HG03135 (cell line): ENCODE measurements around the gene CTXND1.

Experiments
- ATAC-seq: cut with Tn5 transposase; IDR thresholded peaks from one replicate; pipeline ENCODE4 v1.9.1; 2021; ENCODE audit warnings: mild to moderate bottlenecking, moderate library complexity; ENCODE audit not compliant: unreplicated experiment

Gene CTXND1

DNA sequence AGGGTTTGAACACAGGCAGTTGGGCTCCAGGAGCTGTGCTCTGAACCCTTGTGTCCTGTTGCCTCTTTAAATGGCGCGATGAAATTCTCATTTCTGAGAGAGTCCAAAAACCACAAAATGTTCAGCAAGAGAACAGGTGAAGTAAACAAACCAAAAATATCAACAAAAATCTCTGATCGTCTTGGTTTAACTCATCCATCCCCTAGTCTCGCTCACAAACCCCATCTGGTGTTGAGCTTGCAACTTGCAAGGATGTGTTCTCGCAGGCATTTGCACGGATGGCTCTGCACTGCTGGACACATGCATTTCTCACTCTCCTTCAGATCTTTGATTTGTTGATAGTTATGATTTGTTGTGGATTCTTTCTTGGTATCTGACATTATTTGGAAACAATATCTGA, 68.1 kb downstream of the CTXND1 start:
- no peak for ATAC-seq

DNA sequence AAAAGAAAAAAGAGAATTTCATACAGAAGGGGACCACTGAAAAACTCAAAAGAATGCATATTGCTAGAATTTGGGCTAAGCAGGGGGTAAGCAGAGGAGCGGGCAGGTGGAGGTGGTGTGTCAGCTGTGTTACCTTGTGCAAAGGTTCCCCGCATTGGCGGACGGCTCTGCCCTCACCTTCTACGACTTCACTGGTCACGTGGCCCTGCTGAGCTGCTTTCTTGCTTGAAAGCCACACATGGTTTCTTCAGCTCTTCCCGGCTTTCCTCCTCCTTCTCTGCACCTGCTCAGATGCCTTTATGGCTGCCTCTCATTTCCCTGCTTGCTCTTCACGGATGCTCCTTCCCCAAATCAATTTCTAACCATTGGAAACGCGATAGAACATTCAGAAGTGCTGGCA, 68.7 kb downstream of the CTXND1 start:
- no peak for ATAC-seq

DNA sequence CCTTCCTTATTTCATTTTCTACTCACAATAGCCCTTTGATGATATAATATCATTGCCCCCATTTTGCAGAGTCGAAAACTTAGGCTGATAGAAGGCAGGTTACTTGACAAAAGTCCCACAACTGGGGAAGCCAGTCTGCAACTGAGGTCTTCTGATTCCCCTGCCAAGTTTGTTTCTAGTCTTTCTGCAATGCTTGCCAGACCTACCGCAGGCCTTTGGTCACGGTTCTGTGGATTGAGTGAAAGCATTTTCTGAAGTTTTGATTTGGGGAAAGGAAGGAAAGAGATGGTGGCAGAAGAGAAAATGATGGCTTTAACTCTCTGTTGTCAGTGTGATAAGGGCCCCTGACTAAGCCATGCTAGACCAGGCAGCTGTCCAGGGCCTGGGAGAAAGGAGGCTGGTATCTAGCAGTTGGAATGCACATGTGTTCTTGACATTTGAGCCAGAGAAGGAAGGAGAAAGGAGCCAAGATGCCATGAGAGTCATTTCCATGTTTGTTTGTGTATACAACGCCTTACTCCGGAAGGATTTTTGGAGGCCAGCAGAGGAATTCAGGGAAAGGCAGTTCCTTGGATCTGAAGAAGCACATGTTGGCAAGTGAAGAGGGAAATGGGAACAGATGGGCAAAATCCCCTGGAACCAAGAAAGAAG, 69.3 kb downstream of the CTXND1 start:
- no peak for ATAC-seq

DNA sequence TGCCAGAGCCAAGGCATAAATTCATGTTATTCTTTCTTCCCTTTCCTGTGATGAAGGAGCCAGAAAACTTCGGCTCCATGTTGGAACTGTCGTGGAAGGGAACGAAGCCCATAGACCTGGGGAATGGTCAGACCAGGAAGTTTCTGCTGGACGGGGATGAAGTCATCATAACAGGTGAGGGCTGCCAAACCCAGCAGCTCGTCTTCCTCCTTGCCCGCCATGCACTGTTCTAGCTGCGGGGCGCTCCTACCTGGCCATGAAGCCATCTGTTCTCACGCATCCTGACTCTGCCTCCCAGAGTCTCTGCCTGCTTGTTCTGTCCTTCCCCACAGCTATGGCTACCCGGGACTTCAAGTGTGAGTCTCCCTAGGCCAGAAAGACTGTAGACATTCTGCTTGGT, 71.0 kb downstream of the CTXND1 start:
- ATAC-seq: no peak

DNA sequence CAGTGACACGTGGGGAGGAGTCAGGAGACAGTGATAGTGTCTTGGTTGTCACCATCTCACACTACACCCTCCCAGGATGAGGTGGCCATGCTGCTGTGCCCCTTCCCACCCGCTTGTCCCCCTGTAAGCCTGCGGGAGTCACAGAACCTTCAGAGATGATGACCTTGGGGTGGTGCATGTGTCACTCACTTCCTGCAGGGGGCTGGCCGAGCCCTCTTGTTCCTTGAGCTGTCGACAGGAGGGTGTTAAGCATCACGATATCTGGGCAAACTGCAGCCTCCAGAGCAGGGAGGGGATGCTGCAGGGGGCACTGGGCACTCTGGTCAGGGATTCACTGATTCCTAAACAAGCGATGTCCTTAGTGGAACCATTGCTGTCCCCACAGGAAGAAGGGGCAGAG, 71.5 kb downstream of the CTXND1 start:
- ATAC-seq: no peak

DNA sequence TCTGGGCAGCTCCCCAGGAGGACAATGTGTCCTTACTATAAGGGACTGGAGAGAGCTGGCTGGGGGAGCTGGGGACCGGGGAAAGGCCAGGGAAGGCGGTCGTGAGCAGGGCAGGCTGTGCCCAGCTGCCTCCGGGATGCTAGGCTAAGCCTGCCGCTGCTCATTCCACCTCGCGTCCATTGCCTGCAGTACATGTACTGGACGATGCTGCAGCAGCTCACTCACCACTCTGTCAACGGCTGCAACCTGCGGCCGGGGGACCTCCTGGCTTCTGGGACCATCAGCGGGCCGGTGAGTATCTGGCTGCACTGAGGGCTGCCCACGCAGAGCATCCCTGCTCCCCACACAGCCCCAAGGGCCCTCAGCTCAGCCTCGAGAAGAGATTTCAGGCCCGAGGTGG, 72.1 kb downstream of the CTXND1 start:
- ATAC-seq: no peak

DNA sequence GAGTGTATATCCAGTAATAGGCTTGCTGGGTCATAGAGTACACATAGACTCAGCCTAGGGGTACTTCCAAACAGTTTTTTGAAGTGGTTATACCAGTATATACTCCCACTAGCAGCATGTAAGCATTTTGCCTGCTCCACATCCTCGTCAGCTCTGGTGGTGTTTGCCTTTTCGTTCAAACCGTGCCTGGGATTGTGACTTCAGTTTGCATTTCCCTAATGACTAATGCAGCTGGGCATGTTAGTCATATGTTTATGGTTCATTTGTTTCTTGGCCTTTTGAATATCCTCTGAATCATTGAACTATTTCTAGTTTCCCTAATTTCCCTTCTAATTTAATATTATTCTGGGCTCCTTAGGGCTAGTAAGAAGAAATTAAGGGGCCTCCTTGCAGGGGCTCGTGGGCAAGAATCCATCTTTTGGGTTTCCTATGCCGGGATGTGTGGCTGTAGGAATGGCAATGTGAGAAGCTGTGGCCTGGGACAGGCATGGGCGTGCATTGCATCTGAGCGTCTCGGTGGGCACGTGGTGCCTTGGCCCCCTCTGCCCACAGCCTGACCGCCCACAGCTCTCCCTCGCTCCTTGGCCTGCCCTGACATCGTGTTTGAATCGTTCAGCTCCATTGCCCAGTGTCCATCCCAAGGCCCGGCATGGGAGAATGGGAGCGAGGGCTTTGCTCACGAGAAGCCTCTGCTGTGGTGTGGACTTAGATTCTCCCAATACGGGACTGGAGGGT, 72.8 kb downstream of the CTXND1 start:
- ATAC-seq: no peak

DNA sequence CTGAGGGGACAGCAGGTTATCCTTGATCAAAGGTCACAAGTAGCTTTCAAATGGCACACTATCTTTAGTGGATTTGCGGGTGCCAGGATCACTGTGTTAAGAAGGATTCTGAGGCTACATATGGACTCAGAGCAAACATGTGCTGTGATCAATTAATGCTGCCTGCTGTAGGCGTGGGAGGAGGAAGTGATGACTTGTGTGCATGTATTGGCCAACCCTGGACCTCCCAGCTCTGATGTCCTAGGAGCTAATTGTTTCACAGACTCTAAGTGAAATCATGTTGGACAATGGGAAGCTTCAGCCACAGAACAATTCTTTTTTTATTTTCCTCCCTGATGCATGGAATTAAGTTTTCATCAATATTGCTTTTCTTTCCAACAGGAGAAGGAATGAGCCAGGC, 74.9 kb downstream of the CTXND1 start:
- ATAC-seq: no peak

DNA sequence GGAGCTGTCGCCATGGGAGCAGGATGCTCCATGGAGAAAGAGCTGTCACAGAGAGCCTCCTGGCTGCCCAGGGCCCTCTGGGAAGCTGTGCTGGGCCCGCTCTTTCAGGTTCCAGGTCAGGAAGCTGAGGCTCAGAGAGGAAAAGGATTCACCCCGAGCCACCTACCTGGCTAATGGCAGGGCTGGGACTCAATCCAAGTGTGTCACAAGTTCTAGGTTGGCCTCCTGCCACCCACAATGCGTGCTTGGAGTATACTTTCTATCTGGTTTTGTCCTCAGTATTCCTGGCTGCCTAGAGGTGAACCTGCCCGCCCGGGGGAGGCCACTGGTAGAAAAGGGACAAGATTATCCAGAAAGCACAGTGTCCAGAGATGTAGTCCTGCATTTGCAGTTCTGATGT, 75.6 kb downstream of the CTXND1 start:
- no peak for ATAC-seq

DNA sequence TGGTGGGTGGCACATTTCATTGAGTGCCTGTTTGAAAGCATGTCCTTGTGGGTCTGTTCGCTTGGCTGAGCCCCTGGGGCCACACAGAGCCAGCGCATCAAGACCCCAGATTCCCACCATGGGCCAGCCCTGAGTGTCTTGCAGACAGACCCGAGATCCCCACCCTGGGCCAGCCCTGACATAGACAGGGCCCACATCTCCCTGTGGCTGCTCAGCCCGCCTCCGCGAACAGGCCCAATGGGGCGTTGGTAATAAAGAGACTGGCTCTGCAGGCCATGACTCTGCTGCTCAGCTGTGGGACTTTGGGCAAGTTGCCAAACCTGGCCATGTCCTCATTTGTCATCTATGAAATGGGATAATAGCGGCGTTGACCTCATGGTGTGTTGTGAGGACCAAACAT, 76.6 kb downstream of the CTXND1 start:
- no peak for ATAC-seq

DNA sequence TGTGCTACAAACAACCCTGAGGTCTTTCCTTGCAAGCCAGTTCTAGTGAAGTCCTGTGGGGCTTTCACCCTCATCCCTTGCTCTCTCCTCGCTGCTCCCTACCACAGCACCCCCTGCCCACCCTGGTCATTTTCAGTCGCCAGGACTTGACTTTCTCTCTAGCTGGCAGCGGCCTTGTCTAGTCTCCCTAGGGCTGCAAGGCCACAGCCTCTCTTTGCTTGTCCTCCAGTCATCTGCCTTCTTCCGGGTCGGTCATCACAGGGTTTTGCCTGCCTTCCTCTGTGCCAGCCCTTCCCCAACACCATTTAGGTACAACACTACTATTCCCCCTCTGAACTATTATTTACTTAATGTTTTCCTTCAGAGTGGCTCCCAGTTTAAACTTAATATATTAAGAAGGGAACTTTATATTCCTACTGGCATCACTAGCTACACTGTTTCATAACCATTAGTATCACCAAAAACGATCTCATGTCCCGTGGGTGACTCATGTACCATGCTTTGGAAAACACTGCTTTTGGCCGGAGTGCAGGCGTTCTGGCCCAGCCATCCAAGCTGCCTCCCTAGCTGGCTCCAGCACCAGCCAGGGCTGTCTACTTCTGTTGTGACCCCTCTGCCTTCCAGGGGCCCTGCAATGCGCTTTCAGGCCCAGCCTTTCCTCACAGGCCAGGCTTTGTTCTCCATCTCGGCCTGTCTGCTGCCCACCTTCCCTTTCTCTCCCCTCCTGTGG, 77.8 kb downstream of the CTXND1 start:
- ATAC-seq: no peak

DNA sequence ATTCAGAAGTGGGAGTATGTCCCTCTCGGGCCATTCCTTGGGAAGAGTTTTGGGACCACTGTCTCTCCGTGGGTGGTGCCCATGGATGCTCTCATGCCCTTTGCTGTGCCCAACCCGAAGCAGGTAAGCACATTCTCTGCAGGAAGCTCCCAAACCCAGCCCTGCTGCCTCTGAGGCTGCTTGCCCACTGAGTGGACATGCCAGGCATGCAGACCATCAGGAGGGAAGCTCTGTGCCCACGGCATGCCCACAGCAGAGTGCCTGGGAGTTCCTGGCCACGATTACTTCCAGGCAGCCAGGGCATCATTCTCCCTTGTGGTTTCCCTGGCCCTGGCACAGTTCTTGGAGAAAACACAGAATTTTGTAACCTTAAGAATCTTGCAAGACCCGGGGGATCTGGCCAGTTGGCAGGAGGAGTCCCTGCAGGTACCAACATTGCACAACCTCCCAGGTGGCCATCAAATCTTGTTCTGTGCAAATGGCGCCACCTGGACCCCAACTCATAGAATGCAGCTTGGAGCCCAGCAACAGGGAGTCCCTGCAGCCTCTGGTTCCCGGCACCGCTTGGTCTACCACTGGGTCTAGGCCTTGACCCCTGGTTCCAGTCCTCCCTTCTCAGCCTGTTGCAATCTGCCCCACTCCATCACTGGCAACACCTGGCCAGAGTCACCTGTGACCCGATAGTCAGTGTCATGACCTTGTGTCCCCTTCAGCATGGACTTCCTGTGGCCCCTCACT, 78.8 kb downstream of the CTXND1 start:
- ATAC-seq: peak; percentile 73

DNA sequence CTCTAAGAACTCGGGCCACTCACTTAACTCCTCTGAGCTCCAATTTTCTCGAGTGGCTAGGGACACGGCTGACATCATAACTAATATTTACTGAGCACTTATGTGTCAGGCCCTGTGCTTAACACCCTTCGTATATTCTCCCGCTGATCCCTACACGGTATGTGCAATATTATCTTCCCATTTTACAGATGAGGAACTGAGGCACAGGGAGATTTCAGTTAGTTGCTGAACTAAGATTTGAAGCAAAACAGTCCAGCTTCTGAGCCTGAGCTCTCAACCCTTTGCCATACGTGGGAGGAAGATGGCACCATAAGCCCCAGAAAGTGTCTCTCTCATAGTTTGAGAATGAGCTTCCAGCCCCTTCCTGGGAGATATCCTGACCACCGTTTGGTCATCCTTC, 79.6 kb downstream of the CTXND1 start:
- no peak for ATAC-seq

DNA sequence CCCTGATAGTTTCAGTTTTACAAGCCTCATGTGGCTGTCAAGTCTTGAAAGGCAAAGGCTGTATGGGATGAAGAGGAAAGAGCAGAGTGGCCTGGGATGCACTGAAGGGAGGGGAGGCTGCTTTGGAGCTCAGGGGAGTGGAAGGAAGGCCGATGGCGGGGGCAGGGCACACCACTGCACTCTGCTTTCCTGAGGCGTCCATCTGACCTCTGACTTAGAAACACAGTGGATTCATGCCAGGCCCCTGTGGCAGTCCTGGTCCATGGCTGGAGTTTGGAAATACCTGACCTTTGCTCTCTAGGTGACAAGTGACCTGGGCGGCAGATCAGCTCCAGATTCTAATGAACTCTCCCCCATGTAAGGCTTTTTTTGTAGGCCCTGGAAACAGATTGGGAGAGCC, 80.2 kb downstream of the CTXND1 start:
- ATAC-seq: no peak

DNA sequence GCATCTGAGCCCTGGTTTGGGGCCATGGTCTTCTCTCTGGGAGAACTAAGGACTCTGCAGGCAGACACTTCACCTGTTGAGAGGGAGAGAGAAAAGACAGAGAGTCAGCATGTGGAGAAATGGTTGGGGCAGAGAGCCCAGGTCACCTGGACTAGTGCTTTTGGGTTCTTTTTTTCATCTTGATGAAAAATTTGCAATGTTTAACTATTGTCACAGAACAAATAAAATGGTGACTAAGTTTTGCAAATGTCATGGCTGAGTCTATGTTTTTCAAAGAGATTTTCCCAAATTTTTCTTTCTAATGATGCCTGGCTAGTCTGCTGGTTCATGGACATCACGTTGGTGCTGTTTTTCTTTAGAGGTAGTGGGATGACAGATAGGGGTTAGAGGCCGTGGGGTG, 81.4 kb downstream of the CTXND1 start:
- no peak for ATAC-seq

DNA sequence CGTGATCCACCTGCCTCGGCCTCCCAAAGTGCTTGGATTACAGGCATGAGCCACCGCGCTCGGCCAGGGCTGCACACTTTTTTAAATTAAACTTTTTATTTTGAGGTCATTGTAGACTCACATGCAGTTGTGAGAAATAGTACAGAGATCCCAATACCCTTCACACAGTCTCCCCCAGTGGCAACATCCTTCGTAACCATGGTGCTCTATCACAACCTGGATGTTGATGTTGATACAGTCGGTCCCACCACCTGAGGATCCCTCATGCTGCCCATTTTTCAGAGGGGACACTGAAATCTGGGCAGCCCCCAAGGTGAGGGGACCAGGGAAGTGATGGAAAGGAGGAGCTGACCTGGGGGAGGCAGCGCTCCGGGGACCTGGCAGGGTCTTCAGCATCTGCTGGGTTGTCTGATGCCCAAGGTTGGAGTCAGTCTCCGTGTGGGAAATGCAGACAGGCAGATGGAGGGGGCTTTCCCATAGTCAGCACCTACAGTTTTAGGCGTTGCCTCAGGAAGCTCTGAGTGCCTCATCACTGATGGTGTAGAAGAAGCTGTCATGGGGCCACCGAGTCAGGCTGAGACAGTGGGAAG, 82.2 kb downstream of the CTXND1 start:
- ATAC-seq: no peak

DNA sequence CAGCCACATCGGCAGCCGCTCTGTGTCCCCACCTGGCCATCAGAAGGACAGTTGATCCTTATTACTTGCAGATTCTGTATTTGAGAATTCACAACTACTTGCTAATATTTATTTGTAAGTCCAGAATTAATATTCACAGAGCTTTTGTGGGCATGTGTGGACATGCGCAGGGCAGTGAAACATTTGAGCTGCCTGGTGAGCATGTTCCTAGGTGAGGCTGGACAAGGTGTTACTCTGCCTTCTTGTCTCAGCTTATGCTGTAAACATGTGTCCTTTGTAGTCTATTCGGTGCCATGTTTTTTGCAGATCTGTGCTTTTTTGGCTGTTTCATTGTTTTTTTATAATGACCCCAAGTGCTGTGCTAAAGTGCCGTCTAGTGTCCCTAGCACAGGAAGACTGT, 83.6 kb downstream of the CTXND1 start:
- no peak for ATAC-seq

DNA sequence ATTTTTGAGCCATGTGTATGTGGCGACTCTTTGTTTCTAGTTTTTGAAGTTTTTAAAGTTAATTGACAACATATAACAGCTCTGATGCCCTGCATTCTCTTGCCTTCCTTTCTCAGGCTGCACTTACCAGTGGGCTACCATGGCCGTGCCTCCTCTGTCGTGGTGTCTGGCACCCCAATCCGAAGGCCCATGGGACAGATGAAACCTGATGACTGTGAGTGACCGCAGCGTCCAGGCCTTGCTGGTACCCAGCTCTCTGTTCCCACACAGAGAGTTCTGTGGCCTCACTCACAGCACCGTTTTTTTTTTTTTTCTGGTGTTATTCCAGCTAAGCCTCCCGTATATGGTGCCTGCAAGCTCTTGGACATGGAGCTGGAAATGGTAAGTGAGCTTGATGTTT, 84.1 kb downstream of the CTXND1 start:
- ATAC-seq: no peak

DNA sequence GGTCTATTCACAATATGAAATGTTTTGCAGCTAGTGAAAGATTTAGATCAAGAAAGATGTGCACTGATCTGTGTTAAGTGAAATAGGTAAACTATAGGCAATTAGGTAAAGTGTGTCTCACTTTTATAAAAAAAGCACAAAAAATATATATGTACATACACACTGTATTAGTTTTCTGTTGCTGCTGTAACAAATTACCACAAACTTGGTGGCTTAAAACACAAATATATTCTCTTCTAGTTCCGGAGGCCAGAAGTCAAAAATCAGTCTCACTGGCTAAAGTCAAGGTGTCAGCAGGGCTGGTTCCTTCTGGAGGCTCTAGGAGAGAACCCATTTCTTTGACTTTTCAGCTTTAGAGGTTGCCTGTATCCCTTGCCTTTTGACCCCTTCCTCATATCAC, 88.1 kb downstream of the CTXND1 start:
- ATAC-seq: no peak

DNA sequence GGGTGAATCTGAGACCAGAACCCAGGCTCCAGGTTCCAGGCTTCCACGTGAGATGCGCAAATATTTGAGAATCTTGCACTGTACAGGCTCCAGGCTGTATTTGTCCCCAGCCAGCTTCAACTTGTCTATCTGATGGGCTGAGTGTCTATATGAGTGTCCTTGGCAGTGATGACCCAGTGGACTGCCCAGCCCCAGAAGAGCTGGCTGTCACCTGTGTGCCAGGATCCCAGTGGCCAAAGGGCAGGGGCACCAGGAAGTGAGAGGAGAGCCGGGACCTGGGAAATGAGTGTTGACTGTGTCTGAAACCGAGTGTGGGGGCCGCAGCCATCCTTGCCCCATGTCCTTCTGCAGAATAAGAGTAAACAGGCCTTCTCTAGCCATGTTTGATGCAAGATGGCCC, 88.8 kb downstream of the CTXND1 start:
- no peak for ATAC-seq

DNA sequence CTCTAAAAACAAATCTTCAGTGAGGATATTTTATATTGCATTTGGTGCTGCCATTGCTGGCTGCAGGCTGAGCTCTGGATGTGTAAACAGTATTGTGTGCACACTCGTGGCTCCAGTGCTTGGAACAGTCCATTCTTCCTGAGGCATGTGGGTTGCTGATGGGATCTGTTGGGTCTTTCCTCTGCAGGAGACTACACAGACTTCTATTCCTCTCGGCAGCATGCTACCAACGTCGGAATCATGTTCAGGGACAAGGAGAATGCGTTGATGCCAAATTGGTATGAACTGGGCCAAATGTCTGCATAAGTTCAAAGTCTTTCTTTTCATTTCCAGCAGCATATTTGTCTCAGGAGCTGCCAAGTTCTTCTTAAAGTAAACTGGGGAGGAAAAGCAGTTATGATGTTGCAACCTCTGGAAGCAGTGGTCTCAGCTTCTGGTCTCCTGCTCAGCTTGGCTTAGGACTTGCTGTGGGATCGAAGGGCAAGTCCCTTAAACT, 89.9 kb downstream of the CTXND1 start:
- ATAC-seq: no peak
